HG03442 (cell line): ENCODE data around the gene MYOF.
"Not testable (repeated sequence)": the region's sequence is repeated elsewhere in the genome, so short reads cannot be mapped to it uniquely, and the experiment has no call there.

ENCODE experiments used
- ATAC-seq: cut with Tn5 transposase; IDR thresholded peaks from one replicate; pipeline ENCODE4 v1.9.1; 2021; ENCODE audit warnings: mild to moderate bottlenecking, moderate library complexity; ENCODE audit not compliant: unreplicated experiment

Gene MYOF

DNA sequence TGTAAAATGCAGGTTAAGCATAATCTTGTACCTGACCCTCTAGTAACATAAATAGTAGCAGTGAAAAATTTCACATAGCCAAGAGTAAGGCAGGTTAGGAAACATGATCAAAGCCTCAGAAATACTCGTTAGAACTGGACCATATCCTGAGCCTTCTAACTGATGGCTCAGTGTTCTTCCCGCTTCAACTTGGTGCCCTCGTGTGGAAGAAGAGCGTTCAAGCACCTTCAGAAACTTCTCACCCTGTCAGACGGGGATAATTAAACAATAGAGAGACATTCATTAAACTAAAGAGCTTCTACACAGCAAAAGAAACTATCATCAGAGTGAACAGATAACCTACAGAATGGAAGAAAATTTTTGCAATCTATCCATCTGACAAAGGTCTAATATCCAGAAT, 124.5 kb downstream of the MYOF start:
- no peak for ATAC-seq

DNA sequence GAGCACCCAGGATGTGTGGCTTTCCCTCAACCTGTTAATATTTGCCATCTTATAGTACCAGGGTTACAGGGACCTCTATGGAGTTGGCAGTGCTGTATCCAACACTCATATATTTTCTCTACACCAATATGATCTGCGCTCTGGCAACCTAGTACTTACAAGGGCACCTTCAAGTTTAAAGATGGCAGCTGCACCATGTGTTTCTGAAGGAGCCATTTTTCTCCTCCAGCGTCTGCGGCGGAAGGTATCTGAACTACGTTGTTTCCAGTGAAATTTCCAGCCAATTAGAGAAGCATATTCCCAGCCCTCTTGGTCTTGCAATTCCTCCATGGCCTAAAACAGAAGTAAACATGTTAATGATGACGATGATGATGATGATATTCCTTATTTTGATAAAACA, 125.6 kb downstream of the MYOF start:
- ATAC-seq, result no peak

DNA sequence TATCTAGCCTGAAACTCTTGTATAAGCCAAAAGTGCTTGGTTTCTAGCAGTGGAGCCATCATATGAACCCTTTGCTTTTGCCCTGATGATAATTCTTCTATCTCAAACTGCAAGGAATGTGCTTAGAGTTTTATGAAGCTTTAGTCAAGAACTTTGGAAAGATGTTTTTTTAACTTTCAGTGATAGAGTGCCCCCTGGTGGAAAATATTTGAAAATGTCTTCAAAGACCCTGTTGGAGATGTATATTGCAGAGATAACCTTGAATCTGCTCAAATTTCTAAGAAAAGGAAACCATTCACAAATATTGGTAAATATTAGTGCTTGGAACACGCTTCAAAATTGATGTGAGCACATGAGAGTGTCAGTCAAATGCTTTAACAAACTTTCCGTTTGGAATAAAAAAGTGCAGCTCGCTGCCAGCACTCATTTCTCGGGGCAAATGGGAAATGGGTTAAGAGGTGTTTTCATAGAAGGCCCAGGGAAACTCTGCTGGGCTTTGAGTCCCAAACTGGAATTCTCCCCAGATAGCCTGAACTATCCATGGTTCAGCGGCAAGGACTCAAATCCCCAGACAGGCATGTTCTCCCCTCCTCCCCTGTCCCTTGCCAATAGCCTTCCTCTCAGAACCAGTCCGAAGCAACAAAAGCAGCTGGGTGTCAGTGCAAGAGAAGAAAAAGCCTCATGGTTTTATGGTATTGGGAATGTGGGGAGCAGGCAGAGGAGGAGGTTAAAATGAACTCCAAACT, 129.3 kb downstream of the MYOF start:
- ATAC-seq, result no peak

DNA sequence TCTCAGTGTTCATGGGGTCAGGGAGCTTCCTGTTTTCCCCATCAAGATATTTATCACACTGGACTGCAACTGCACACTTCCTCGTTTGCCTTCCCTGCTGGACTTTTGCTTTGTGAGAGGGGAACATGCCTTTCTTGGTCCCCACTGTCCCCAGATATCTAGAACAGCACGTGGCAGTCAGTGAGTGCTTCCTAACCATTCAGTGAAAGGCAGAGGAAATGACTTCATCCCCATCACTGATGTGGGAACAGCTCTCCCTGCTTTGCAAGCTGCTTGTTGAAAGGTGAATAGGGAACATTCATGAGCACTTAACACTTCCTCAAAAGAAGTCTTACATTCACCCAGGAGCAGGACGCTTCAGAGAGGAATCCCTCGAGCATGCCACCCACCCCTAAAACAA, 135.4 kb downstream of the MYOF start:
- ATAC-seq, result no peak

DNA sequence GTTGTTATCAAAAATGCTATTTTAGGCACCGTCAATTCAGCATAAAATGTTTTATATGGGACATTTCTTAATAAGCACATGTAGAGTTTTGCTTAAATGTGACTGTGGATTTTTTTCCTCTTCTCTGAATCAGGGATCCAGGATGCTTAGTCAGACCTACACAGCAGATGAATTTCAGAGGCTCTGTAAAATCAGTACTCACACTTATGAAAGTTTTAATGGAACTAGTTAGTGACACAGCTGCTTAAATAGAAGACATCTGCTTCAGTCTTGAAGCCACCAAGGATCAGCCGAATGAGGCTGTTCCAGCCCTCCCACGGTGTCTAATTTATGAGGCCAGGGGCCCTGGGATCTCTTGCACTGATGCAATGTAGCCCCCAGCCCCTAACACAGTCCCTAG, 136.0 kb downstream of the MYOF start:
- ATAC-seq, result no peak

DNA sequence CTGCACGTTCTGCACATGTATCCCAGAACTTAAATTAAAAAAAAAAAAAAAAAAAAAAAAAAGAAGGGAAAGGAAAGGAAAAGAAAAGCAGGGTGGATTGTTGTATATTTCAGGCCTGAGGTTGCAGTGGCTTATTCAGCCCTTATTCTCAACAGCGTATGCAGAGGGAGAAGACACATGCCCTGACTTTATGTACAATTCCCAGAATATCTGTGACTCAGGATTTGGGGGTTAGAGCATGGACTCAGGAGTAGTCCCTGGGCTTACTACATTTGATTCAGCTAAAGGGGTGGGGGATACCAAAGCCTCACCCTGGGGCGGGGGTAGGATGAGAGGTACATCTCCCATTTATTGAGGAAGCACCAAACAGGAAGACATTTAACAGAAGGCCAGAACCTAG, 137.4 kb downstream of the MYOF start:
- ATAC-seq, result no peak

DNA sequence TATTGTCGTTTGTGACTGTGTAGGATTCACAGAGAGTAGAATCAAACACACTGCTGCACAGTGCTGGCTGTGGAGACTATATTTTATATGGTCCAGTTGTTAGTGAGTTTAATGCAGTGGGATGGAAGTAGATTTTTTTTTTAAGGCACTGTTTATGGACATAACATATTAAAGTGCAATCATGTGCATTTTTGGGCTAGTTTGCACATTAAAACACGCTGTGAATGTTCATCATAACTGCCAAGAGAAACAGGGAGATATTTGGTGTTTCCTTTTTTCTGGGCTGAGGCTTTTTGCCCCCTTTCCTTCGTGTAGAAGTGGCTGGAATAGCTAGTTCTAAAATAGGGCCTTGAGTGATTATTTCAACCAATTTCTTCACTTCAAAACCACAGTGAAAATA, 139.2 kb downstream of the MYOF start:
- ATAC-seq, result no peak

DNA sequence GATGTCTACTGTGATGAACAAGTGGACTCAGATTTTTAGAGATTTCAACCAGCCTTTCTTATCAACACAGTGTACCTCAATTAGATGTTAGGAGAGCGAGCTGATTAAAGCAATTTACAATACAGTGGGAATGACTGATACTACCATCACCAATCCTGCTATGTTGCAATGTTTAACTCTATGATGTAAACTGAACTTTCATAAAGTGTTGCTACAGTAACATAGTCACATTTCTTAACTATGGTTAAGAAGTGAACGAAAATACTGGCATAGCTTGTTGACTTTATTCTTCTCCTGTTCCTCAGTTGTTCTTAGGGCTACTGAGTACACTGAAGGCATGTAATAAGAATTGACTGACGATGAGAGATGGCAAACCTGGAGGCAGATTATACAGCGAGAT, 139.8 kb downstream of the MYOF start:
- no peak for ATAC-seq

DNA sequence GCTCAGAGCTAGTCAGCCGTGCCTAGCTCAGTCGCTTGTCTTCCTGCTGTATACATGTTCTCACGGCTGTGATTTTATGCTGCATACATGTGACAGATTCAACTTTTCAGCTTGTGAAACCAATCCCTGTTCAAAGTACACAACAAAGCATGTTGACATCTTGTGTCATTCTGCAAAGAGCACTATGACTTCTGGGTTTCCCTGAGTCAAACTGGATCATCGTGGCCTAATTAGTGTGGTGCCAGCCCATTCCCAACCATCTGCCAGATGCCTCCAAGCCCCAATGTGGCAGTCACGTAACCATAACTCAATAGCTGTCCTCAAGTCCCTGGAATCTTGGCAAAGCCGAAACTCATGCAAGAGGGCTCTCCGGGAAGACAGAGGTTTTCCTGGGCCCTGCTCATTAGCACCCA, 144.8 kb downstream of the MYOF start:
- ATAC-seq, result no peak

DNA sequence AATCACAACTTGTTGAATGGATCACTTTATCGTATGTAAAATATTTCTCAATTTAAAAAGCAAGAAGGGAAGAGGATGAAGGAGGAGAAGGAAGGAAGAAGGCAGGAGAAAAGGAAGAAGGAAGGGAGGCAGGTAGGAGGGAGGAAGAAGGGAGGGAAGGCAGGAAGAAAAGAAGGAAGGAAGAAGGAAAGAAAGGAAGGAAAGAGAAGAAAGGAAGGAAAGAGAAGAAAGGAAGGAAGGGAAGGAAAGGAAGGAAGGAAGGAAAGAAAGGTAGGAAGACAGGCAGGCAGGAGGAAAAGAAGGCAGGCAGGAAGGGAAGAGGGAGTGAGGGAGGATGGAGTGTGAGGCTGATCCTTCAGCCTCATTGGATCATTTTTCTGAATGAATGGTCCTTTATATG, 145.5 kb downstream of the MYOF start:
- ATAC-seq, result no peak

DNA sequence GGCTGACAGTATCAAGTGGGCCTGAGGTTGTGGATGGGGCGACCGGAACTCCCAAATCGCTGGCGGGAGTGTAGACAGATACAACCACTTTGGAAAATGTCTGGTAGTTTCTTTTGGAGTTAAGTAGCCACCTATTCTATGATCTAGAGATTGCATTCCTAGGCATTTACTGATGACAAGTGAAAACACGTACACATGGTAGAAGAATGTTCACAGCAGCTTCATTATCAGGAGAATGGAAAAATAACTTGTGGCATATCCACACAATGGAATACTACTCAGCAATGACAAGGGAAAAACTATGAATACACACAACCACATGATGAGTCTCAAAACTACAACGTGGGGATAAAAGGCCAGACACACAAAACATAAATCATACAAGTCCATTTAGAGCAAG, 146.0 kb downstream of the MYOF start:
- no peak for ATAC-seq

DNA sequence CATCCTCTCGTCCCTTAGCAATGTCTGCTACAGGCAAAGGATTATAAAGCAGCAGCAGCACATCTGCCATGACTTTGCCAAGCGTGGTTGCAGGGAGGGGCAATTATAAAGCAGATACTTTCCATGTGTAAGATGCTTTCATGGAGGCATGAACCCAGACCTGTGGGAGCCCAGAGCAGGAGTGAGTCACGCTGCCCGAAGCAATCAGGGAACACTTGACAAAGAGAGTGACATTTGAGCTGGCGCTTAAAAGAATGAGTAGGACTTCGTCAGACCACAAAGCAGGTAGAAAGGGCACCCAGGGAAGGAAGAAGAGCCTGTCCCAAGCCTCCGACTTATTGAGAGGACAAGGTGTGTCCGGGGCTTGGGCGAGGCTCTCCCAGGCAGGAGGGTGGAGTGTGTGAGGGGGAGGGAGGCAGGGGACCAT, 147.2 kb downstream of the MYOF start:
- no peak for ATAC-seq

DNA sequence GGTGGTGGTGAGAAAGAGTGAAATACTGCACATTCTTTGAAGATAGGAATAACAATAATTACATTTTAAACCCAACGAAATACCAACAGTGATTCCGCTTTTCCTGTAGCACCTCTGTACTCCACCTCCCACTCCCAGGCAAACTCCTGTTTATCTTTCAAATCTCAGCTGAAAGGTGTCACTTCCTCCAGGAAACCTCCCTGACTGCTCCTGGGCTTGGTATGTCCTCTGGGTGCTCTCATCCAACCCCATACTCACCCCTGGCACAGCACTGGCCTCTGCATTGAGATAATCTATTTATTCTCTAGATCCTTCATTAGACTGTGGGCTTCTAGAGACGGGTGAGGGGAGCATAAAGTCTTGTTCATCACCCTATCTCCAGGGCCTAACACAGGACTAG, 148.0 kb downstream of the MYOF start:
- no peak for ATAC-seq

DNA sequence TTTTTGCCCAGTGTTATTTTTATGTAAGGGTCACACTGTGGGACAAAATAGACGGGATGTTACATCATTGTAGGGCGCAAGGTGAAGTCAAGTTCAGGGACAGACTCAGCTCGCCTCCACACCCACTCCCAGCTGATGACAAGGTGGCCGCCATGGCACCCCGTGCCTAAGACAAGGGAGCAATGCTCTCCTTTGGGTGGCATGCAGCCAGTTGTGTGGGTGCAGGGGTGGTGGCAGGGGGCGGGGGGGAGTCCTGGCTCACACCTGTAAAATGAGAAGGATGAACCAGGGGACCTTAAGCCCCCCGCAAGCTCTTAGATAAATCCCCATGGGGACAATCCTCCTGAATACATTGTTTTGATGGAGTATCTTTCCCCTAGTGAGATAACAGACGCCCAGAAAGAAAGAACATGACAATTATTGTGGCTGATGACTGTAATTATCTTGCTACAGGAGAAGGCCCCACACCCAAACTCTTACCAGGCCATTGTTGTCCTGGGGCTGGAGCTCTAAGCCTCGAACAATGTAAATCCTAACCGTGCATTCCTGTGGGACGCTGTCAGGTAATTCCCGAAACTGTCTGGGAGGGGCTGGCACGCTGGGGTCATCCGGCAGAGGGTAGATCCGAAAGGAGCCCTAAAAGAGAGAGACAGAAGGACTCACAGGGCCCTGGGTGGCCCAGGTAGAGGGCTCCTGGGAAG, 148.7 kb downstream of the MYOF start:
- ATAC-seq, result no peak

DNA sequence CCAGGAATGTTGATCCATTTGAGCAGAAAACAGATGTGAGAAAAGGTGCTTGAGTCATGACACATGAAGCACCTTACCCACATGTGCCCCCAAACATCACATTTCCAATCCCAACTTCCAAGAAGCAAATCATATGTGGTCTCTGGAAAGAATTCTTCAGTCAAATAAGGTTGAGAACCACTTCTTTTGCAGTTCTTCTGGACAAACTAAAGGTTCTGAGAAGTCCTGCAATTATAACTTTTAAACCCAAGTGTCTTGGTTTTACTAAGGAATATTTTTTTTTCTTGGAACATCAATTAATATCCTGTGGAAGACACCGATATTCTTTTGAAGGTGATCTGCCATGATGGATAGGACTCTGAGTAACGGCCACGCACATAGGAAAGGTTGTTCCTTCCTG, 151.3 kb downstream of the MYOF start:
- ATAC-seq, result no peak

DNA sequence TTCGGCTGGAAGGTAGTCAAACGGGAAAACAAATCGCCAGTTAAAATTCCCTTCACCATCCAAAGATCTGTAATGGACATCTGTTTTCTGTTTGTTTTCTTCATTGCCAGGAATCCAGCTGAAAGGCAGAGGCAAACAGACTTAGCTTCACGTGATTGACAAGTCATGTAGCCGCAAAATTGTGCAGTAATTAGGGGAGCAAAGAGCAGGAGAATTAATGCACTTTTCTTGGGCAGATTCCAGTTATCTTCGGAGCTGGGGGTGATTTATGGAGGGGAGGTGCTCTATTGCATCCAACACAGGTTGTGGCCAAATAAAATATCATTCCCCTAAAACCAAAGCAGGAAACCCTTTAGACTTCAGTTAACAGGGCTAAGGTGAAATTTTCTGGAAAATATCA, 162.2 kb downstream of the MYOF start:
- ATAC-seq, result no peak

DNA sequence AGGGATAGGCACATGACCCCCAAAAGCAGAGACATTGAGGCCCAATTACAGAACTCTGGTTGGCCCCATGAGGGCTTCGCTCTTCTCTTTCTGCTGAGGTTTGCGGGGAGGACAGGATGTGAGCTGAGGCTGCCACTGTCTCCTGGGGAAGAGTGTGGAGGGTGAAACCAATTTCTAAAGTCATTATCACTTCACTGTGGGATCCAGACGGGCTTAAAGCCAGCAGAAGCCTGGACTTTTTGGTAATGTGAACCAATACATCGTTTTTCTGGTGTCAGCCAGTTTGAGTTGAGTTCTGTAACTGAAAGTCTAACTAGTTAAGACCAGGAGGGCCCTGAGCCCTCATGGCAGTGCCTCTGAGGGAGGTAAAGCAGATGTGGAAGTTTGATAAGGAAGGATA, 163.0 kb downstream of the MYOF start:
- no peak for ATAC-seq

DNA sequence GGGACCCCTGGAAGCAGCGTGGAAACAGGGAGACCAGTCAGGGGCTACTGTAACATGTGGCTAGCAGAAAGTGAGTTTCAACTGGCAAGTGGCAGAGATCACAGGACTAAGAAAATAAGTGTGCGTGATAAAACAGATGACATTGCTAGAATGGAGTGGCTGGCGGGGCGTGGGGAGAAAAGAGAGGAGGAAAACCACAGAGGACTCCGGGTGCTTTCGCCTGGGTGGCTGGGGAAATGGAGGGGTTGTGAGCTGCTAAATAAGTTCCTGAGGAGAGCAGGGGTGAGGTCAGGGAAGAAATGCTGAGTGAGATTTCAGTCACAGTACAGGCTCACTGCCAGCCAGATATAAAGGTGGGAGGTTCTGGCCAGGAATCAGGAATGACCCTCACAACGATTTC, 166.9 kb downstream of the MYOF start:
- ATAC-seq, result no peak

DNA sequence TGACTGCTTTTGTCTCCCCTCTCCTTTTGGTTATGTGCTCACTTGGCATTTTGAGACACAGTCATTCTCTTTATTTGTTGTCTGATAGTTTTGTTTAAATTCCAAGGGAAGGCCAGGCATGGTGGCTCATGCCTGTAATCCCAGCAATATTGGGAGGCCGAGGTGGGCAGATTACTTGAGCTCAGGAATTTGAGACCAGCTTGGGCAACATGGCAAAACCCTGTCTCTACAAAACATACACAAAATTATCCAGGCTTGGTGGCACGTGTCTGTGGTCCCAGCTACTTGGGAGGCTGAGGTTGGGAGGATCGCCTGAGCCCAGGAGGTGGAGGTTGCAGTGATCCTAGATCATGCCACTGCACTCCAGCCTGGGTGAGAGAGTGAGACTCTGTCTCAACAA, 167.5 kb downstream of the MYOF start:
- not testable (repeated sequence) for ATAC-seq

DNA sequence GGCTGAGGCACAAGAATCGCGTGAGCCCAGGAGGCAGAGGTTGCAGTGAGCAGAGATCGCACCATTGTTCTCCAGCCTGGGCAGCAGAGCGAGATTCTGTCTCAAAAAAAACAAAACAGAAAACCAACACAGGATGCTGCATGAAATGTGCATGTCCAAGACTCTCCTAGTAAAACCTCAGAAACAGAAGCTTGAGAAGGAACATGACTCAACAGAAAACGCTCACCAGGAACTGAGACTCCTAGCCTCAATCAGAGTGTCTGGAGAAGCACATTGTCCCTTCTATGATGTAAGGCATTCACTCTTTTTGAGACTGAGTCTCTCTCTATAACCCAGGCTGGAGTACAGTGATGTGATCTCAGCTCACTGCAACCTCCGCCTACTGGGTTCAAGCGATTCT, 168.3 kb downstream of the MYOF start:
- no peak for ATAC-seq

DNA sequence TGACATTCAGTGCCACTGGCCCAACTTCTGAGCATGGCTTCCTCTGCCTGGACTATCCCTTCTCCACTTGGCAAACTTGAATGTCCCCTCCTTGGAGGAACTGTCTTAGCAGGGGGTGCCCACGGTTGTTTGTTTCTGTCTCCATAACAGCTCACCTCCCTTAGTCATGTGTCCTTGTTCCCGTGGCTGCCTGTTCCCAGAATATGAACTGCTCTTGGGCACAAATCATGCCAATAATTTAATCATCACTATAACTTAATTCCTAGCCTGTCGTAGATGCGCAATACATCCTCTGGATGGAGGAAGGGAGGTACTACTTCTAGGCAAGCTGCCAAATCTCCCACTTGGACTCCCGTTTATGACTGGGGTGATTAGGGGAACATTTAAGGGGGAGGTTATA, 173.1 kb downstream of the MYOF start:
- no peak for ATAC-seq

DNA sequence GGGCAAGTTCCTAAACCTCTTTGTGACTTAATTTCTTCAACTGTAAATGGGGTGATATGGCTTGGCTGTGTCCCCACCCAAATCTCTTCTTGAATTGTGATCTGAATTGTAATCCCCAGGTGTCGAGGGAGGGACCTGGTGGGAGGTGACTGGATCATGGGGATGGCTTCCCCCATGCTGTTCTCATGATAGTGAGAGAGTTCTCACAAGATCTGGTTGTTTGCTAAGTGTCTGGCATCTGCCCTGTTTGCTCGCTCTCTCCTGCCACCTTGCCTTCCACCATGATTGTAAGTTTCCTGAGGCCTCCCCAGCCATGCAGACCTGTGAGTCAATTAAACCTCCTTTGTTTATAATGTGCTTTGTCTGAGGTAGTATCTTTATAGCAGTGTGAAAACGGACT, 177.0 kb downstream of the MYOF start:
- ATAC-seq, result no peak

DNA sequence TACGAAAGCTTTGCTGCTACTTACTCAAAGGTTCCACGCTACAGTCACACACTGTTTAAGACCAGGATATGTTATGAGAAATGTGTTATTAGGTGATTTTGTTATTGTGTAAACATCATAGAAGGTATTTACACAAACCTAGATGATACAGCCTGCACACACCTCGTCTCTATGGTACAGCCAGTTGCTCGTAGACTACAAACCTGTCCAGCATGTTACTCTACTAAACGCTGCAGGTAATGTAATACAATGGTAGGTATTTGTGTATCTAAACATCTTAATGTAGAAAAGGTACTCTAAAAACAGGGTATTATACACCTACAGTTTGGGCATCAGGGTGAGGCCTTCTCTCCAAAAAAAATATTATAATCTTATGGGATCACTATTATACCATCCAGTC, 181.2 kb downstream of the MYOF start:
- no peak for ATAC-seq
